Hematopoietic multipotent progenitor cell treated with erythropoietin and hydrocortisone succinate and interleukin-3 and kit ligand, for 17 days (in vitro differentiated cells): Measurements from ENCODE around the gene ZNF343.

ENCODE experiments used
- DNase-seq: peaks from one replicate; pipeline ENCODE4 v3.0.0-alpha.2; 2015; ENCODE audit warnings: low spot score

ZNF343 gene

GRCh38 chr20:2473516-2473915 is 35.2 kb downstream of the ZNF343 start:
- DNase-seq: no peak

- peak; percentile 97 for DNase-seq
Observed at GRCh38 chr20:2470423-2471193, 38.1 kb downstream of the ZNF343 start, which contains the start of gene SNRPB. TSS of gene SNRPB (minus strand) at chr20:2470789. CDS start at chr20:2470690, 99 bp downstream.

GRCh38 chr20:2469991-2470422 is 38.7 kb downstream of the ZNF343 start:
- DNase-seq: peak; percentile 21

GRCh38 chr20:2468581-2469407 is 39.9 kb downstream of the ZNF343 start:
- no peak for DNase-seq

GRCh38 chr20:2467412-2467811 is 41.3 kb downstream of the ZNF343 start:
- DNase-seq: no peak

GRCh38 chr20:2465100-2465499 is 43.6 kb downstream of the ZNF343 start:
- no peak for DNase-seq

GRCh38 chr20:2463616-2464365 is 44.9 kb downstream of the ZNF343 start:
- DNase-seq: no peak

- DNase-seq: no peak
Observed at GRCh38 chr20:2462484-2462883, 46.2 kb downstream of the ZNF343 start.

GRCh38 chr20:2460752-2461424 is 47.8 kb downstream of the ZNF343 start:
- DNase-seq: no peak

- DNase-seq: no peak
Observed at GRCh38 chr20:2459981-2460751, 48.5 kb downstream of the ZNF343 start.

- no peak for DNase-seq
Observed at GRCh38 chr20:2458919-2459499, 49.7 kb downstream of the ZNF343 start.

- no peak for DNase-seq
Observed at GRCh38 chr20:2455771-2456497, 52.8 kb downstream of the ZNF343 start.

GRCh38 chr20:2453792-2454191 is 54.9 kb downstream of the ZNF343 start:
- DNase-seq: no peak

- DNase-seq: peak; percentile 60
Observed at GRCh38 chr20:2451939-2452732, 56.6 kb downstream of the ZNF343 start.

- no peak for DNase-seq
Observed at GRCh38 chr20:2451422-2451821, 57.3 kb downstream of the ZNF343 start.

GRCh38 chr20:2449386-2449785 is 59.3 kb downstream of the ZNF343 start:
- DNase-seq: no peak

GRCh38 chr20:2446845-2447244 is 61.9 kb downstream of the ZNF343 start:
- DNase-seq: no peak
